ENCODE measurements around the gene HDAC6. TPM values are rescaled to one million over a fixed set of nuclear protein-coding genes. Genes with fewer than 3 reads are reported as not detected.

The HDAC6 gene
- total RNA-seq, 2 experiments from 2014 or later = 95.2 to 95.7 TPM

- no peak for DNase-seq
- H3K27me3 Mint-ChIP-seq = no peaks in the 10 kb centered on the region
- ChIA-PET CTCF (no interaction called here), POLR2A (no interaction called here)
- no peaks in the 10 kb centered on the region for H3K4me1 Mint-ChIP-seq (ENCODE audit: low read depth)
- Histone ChIP-seq H3K27me3 (ENCODE audit: control insufficient read depth in 1 of 2, insufficient read depth in 2 of 2, low read length in 2 of 2) (no peaks in the 10 kb centered on the region), H3K9me3 (ENCODE audit: control insufficient read depth in 1 of 2, insufficient read depth in 1 of 2, low read length in 2 of 2) (no peaks in the 10 kb centered on the region), H3K4me1 (ENCODE audit: insufficient read depth, low read length) (no peaks in the 10 kb centered on the region), H3K27ac (ENCODE audit: low read depth in 1 of 2, low read length in 2 of 2) (no peak overlapping the region), H3K4me3 (ENCODE audit: low read length) (no peak overlapping the region), H3K36me3 (ENCODE audit: insufficient read depth, low read length) (no peaks in the 10 kb centered on the region)
- ATAC-seq (ENCODE audit: poor library complexity) = no peak
- H3K36me3 Mint-ChIP-seq (ENCODE audit: low read depth) = no peaks in the 10 kb centered on the region
- no peak overlapping the region for H3K27ac Mint-ChIP-seq
- H3K4me3 Mint-ChIP-seq = no peak overlapping the region
- intact Hi-C loops (cut with DNase I, micrococcal nuclease) = no loop called here
- TF ChIP-seq, protein P1, sequence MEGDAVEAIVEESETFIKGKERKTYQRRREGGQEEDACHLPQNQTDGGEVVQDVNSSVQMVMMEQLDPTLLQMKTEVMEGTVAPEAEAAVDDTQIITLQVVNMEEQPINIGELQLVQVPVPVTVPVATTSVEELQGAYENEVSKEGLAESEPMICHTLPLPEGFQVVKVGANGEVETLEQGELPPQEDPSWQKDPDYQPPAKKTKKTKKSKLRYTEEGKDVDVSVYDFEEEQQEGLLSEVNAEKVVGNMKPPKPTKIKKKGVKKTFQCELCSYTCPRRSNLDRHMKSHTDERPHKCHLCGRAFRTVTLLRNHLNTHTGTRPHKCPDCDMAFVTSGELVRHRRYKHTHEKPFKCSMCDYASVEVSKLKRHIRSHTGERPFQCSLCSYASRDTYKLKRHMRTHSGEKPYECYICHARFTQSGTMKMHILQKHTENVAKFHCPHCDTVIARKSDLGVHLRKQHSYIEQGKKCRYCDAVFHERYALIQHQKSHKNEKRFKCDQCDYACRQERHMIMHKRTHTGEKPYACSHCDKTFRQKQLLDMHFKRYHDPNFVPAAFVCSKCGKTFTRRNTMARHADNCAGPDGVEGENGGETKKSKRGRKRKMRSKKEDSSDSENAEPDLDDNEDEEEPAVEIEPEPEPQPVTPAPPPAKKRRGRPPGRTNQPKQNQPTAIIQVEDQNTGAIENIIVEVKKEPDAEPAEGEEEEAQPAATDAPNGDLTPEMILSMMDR (IDR thresholded peaks at IDR 0.05) = no peak
- no peaks in the 10 kb centered on the region for H3K9me3 Mint-ChIP-seq
Measured at GRCh38 chrX:48779399-48779798, 22.5 kb upstream of the HDAC6 start.

DNA sequence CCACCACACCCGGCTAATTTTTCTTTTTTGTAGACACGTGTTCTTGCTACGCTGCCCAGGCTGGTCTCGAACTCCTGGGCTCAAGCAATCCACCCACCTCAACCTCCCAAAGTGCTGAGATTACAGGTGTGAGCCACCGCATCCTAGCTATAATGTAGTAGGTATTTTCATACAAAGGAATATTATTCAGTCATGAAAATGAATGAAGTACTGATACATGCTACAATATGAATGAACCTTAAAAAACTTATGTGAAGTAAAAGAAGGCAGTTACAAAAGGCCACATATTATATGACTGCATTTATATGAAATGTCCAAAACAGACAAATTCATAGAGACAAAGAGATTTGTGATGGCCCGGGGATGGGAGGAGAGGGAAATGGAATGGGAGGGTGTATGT lies 20.2 kb upstream of the HDAC6 start:
- Mint-ChIP-seq H3K9me3 (no peaks in the 10 kb centered on the region), H3K4me3 (no peak overlapping the region), H3K27me3 (no peaks in the 10 kb centered on the region), H3K27ac (no peak overlapping the region), H3K36me3 (ENCODE audit: low read depth) (no peaks in the 10 kb centered on the region), H3K4me1 (ENCODE audit: low read depth) (no peaks in the 10 kb centered on the region)
- CTCF ChIA-PET = no interaction called here
- no peak for DNase-seq
- no peak overlapping the region for H3K27ac ChIP-seq (ENCODE audit: low read depth in 1 of 2, low read length in 2 of 2)
- no peak for ATAC-seq (ENCODE audit: poor library complexity)
- intact Hi-C loops (cut with DNase I, micrococcal nuclease) = no loop called here
- H3K4me1 ChIP-seq (ENCODE audit: insufficient read depth, low read length) = no peaks in the 10 kb centered on the region
- H3K9me3 ChIP-seq (ENCODE audit: control insufficient read depth in 1 of 2, insufficient read depth in 1 of 2, low read length in 2 of 2) = no peaks in the 10 kb centered on the region
- no peak overlapping the region for H3K4me3 ChIP-seq (ENCODE audit: low read length)
- TF ChIP-seq, protein P1 (IDR thresholded peaks at IDR 0.05) = no peak
- POLR2A ChIA-PET = no interaction called here
- no peaks in the 10 kb centered on the region for H3K36me3 ChIP-seq (ENCODE audit: insufficient read depth, low read length)
- no peaks in the 10 kb centered on the region for H3K27me3 ChIP-seq (ENCODE audit: control insufficient read depth in 1 of 2, insufficient read depth in 2 of 2, low read length in 2 of 2)

- no peaks in the 10 kb centered on the region for H3K9me3 ChIP-seq (ENCODE audit: control insufficient read depth in 1 of 2, insufficient read depth in 1 of 2, low read length in 2 of 2)
- no peaks in the 10 kb centered on the region for H3K27me3 Mint-ChIP-seq
- ChIA-PET CTCF (no interaction called here), POLR2A (no interaction called here)
- no peak overlapping the region for H3K27ac Mint-ChIP-seq
- DNase-seq (no peak), ATAC-seq (ENCODE audit: poor library complexity) (no peak)
- H3K36me3 Mint-ChIP-seq (ENCODE audit: low read depth) = no peaks in the 10 kb centered on the region
- no peaks in the 10 kb centered on the region for H3K36me3 ChIP-seq (ENCODE audit: insufficient read depth, low read length)
- no peak overlapping the region for H3K27ac ChIP-seq (ENCODE audit: low read depth in 1 of 2, low read length in 2 of 2)
- no peaks in the 10 kb centered on the region for H3K9me3 Mint-ChIP-seq
- H3K4me3 ChIP-seq (ENCODE audit: low read length) = no peak overlapping the region
- no peaks in the 10 kb centered on the region for H3K4me1 ChIP-seq (ENCODE audit: insufficient read depth, low read length)
- intact Hi-C loops (cut with DNase I, micrococcal nuclease) = no loop called here
- no peak overlapping the region for H3K4me3 Mint-ChIP-seq
- H3K4me1 Mint-ChIP-seq (ENCODE audit: low read depth) = no peaks in the 10 kb centered on the region
- no peaks in the 10 kb centered on the region for H3K27me3 ChIP-seq (ENCODE audit: control insufficient read depth in 1 of 2, insufficient read depth in 2 of 2, low read length in 2 of 2)
- TF ChIP-seq, protein P1 (IDR thresholded peaks at IDR 0.05) = no peak
Measured at GRCh38 chrX:48782216-48782615, 19.7 kb upstream of the HDAC6 start.

All from CD4-positive, alpha-beta T cell (primary cell).